Erythroblast (primary cell): ENCODE data around the gene ELOVL5.

Experiments
- GATA1 ChIP-seq: IDR thresholded peaks from 2 replicates; pipeline ENCODE4 v1.6.1; 2011; ENCODE audit warnings: low read depth, mild to moderate bottlenecking, control low read depth, low read length, moderate library complexity
- POLR2A ChIP-seq: IDR thresholded peaks from 2 replicates; pipeline ENCODE4 v1.6.1; 2011; ENCODE audit warnings: mild to moderate bottlenecking, low read length

DNA sequence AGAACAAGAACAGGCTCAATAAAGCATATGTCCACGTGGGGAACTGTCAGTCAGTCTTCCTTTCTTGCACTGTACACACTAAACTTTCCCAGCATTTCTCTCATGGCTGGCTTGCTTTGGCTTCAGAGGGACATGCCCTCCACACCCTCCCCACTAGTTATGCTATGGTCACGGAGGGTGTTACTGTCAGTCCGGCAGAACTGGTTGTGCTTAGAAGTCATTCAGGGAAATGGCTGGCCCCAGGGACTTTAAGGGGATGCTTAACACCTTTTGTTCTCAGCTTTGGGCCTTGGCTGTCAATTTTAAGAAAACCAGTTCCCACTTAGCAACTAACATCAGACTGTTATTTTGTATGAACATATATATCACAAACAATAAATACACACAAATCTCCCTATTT lies 55.1 kb downstream of the ELOVL5 start:
- TF ChIP-seq POLR2A (no peak), GATA1 (no peak)
